ENCODE results near the gene APBA1. TPM values are rescaled to one million over a fixed set of nuclear protein-coding genes. Genes with fewer than 3 reads are reported as not detected.

APBA1 gene
- total RNA-seq, 4 donors from 2014 or later: 5.8 to 15.7 (median 11.5) TPM

DNA sequence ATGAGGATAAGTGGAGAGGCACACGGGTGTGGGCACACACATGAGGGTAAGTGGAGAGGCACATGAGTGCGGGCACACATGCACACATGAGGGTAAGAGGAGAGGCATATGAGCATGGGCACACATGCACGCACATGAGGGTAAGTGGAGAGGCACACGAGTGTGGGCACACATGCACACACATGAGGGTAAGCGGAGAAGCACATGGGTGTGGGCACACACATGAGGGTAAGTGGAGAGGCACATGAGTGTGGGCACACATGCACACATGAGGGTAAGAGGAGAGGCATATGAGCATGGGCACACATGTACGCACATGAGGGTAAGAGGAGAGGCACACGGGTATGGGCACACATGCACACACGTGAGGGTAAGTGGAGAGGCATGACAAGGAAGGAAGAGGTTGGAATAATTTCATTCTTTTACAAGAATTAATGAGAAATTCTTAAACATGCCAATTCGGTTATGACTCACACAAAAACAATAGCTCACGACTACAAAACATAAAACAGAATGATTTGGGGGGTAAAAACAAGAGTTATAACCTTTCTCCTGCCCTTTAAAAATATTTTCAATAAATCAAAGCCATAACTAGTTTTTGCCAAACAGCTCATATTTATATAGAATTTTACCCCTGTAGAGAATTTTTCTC lies 67.5 kb downstream of the APBA1 start:
- DNase-seq (ENCODE audit: low spot score in 2 of 2): no peak
- 78% methylated on average over 10 of the region's 10 CpGs for WGBS
- H3K4me1 ChIP-seq: no peaks in the 10 kb centered on the region
- H3K27ac ChIP-seq: no peak overlapping the region
- TF ChIP-seq, protein P1, sequence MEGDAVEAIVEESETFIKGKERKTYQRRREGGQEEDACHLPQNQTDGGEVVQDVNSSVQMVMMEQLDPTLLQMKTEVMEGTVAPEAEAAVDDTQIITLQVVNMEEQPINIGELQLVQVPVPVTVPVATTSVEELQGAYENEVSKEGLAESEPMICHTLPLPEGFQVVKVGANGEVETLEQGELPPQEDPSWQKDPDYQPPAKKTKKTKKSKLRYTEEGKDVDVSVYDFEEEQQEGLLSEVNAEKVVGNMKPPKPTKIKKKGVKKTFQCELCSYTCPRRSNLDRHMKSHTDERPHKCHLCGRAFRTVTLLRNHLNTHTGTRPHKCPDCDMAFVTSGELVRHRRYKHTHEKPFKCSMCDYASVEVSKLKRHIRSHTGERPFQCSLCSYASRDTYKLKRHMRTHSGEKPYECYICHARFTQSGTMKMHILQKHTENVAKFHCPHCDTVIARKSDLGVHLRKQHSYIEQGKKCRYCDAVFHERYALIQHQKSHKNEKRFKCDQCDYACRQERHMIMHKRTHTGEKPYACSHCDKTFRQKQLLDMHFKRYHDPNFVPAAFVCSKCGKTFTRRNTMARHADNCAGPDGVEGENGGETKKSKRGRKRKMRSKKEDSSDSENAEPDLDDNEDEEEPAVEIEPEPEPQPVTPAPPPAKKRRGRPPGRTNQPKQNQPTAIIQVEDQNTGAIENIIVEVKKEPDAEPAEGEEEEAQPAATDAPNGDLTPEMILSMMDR (IDR thresholded peaks at IDR 0.05): no peak
- no peak for TF ChIP-seq POLR2A (IDR thresholded peaks at IDR 0.05)
- TF ChIP-seq EP300 (IDR thresholded peaks at IDR 0.05): no peak
- no peak for TF ChIP-seq POLR2AphosphoS5 (IDR thresholded peaks at IDR 0.05)
- H3K4me3 ChIP-seq: no peak overlapping the region
- no peaks in the 10 kb centered on the region for H3K9me3 ChIP-seq
- no peaks in the 10 kb centered on the region for H3K36me3 ChIP-seq
- H3K27me3 ChIP-seq: no peaks in the 10 kb centered on the region

DNA sequence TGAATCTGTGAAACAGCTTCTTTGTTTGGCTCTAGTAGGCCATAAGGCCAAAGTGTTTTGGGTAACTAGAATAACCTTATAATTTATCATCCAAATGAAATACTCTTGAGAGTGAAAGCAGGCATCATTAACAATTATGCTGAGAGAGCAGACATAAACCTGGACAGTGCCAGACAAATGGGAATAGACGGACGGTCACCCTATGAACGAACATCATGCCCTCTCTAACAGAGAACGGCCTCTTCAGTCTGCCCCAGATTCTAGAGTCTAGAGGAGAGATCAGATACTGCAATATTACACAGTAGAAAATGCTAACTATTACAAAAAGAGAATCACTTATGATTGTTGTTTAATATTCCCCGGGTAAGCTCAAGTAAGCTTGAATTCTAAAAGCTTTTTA lies 68.5 kb downstream of the APBA1 start:
- no peak overlapping the region for H3K4me3 ChIP-seq
- no peaks in the 10 kb centered on the region for H3K9me3 ChIP-seq
- no peak overlapping the region for H3K27ac ChIP-seq
- WGBS: 95% methylated on average over 5 of the region's 5 CpGs
- H3K4me1 ChIP-seq: no peaks in the 10 kb centered on the region
- TF ChIP-seq EP300 (IDR thresholded peaks at IDR 0.05): no peak
- TF ChIP-seq POLR2A (IDR thresholded peaks at IDR 0.05): no peak
- TF ChIP-seq, protein P1 (IDR thresholded peaks at IDR 0.05): no peak
- TF ChIP-seq POLR2AphosphoS5 (IDR thresholded peaks at IDR 0.05): no peak
- H3K27me3 ChIP-seq: no peaks in the 10 kb centered on the region
- no peaks in the 10 kb centered on the region for H3K36me3 ChIP-seq
- DNase-seq (ENCODE audit: low spot score in 2 of 2): no peak

DNA sequence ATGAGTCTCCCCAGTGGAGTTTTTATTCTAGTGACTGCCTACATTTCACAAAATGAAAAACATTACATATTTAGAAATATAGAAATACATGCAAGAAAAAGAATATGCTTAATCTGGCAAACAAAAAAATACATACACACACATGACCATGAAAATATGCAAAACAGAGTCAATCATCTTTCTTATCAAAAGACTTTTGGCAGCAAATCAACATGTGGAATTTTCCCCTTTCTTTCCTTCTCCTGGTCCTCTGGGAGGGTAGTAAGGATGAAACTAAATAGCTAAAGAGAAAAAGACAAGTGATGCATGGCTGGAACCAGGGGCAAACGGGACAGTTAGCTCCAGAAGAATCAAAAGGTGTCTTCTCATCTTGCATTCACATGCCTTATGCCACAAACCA lies 69.4 kb downstream of the APBA1 start:
- no peak for DNase-seq (ENCODE audit: low spot score in 2 of 2)
- Histone ChIP-seq H3K4me3 (no peak overlapping the region), H3K9me3 (no peaks in the 10 kb centered on the region), H3K36me3 (no peaks in the 10 kb centered on the region), H3K27me3 (no peaks in the 10 kb centered on the region), H3K27ac (no peak overlapping the region), H3K4me1 (no peaks in the 10 kb centered on the region)
- TF ChIP-seq POLR2A (IDR thresholded peaks at IDR 0.05) (no peak), EP300 (IDR thresholded peaks at IDR 0.05) (no peak), POLR2AphosphoS5 (IDR thresholded peaks at IDR 0.05) (no peak)
- TF ChIP-seq, protein P1 (IDR thresholded peaks at IDR 0.05): no peak
- 76% methylated on average over 1 of the region's 1 CpG for WGBS

DNA sequence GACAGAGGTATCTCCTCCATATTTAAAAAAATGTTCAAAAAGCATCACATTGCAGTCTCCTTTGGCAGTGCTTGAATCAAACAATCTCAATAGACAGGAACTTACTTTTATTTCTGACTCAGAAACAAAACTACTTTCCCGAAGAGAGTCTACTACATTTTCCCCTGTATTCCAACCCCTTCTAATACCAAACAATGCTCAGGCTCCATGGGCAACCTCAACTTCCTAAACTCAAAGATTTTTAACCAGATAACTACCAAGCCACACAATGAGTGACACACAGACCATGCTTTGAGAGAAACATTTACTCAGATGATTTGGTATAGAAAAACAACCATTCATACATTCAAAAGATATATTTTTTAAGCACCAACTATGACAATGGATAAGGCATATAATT lies 70.5 kb downstream of the APBA1 start:
- Histone ChIP-seq H3K4me1 (no peaks in the 10 kb centered on the region), H3K36me3 (no peaks in the 10 kb centered on the region), H3K9me3 (no peaks in the 10 kb centered on the region), H3K4me3 (no peak overlapping the region), H3K27me3 (no peaks in the 10 kb centered on the region), H3K27ac (no peak overlapping the region)
- no peak for DNase-seq (ENCODE audit: low spot score in 2 of 2)
- no peak for TF ChIP-seq POLR2AphosphoS5 (IDR thresholded peaks at IDR 0.05)
- TF ChIP-seq, protein P1 (IDR thresholded peaks at IDR 0.05): no peak
- no peak for TF ChIP-seq EP300 (IDR thresholded peaks at IDR 0.05)
- no peak for TF ChIP-seq POLR2A (IDR thresholded peaks at IDR 0.05)
- WGBS: 53% methylated on average over 1 of the region's 1 CpG

DNA sequence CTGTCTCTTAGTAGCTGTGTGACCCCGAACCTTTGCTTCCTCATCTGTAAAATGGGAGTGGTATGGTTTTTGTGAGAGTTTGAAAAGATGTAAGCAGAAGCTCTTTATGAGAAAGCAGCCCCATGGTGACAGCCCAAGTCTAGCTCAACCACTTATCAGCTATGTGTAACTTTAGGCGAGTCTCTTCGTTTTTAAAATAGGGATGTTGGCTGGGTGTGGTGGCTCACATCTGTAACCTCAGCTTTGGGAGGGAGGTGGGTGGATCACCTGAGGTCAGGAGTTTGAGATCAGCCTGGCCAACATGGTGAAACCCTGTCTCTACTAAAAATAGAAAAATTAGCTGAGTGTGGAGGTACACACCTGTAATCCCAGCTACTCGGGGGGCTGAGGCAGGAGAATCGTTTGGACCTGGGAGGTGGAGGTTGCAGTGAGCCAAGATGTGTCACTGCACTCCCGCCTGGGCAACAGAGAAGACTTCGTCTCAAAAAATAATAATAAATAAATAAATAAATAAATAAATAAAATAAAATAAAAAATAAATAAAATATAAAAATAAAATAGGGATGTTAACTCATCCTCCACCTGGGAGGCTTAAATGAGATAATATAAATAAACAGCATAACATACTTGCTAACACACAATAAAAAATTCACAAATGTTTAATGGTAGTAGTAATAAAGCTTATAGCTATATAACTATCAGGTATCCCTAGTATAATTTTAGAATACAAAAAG lies 71.7 kb downstream of the APBA1 start:
- TF ChIP-seq, protein P1 (IDR thresholded peaks at IDR 0.05): no peak
- TF ChIP-seq POLR2A (IDR thresholded peaks at IDR 0.05) (no peak), EP300 (IDR thresholded peaks at IDR 0.05) (no peak), POLR2AphosphoS5 (IDR thresholded peaks at IDR 0.05) (no peak)
- H3K4me1 ChIP-seq: no peaks in the 10 kb centered on the region
- WGBS: 90% methylated on average over 7 of the region's 7 CpGs

More for the DNA sequence above, 71.7 kb downstream of the APBA1 start:
- Histone ChIP-seq H3K27ac (no peak overlapping the region), H3K9me3 (no peaks in the 10 kb centered on the region), H3K4me3 (no peak overlapping the region), H3K27me3 (no peaks in the 10 kb centered on the region), H3K36me3 (no peaks in the 10 kb centered on the region)
- no peak for DNase-seq (ENCODE audit: low spot score in 2 of 2)

Data from suprapubic skin (tissue), 4 donors.